Measurements from ENCODE around the gene HOXA7.

Gene HOXA7

GRCh38 chr7:27140126-27140857 lies 16.2 kb downstream of the HOXA7 start:
- TF ChIP-seq CTCF (IDR thresholded peaks at IDR 0.05) = no peak

DNA sequence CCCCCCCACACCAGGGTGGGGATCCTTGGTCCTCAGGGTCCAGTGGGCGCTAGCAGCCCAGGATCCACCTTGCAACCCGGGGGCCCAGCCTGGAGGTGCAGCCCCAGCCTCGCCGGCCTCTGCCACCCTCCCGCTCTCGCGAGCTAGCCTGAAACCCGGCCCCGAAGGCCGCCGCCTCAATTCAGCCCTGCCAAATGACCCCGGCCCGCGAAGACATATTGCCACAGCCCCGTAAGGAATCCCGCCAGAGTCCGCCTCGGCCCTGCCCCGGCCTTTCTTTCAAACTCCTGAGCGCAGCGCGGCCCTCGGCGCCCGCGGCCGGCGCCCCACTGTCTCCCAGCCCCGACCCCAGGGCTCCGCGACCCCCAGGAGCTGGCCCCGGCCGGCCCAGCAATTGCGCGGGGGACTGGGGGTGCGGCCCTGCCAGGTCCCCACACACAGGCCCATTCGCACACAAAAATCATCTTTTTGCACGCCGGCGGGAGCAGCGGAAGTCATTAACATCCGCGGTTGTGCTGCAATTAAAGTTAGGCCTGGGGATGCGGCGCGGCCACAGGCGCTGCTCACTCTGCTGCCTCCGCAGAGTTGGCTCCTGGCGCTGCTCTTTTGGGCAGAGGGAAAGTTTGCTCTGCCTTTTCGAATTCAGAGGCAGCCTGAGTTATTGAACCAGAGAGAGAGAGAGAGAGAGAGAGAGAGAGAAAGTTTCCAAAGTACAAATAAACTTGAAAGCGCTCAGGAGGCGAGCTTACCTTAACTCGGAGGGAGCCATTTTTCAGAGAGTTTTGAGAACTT lies 16.9 kb downstream of the HOXA7 start:
- TF ChIP-seq CTCF (IDR thresholded peaks at IDR 0.05) = no peak

GRCh38 chr7:27138985-27139333 lies 17.5 kb downstream of the HOXA7 start:
- TF ChIP-seq CTCF (IDR thresholded peaks at IDR 0.05) = no peak

GRCh38 chr7:27138472-27138871 lies 18.0 kb downstream of the HOXA7 start:
- no peak for TF ChIP-seq CTCF (IDR thresholded peaks at IDR 0.05)

DNA sequence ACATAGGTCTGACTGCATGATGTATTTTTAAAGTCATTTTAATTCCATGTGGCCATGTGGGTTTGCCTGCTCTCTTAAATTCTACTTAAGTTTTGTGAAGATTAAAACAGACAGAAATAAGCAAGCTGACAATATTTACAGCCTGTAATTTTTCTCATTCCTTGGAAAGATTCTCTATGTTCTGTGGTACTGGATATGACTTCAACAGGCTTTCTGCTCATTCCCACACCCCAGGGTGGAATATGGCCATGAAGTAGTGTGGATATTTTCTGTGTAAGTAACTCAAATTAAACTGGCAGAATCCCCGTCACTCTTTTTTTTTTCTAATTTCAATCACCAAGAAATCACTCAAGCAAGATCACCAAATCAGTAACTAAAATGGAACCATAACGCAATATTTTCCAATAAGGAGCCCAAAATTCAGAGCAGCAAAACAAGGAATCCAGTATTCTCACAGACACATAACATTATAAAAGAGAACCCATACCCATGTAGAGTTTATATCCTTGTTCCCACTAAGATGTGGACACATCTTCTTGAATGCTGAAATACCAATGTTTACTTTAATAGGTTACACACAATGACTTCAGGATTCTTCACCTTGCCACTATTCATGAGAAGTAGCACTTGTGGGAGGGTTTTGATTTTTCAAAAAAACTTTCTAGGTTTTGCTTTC lies 18.7 kb downstream of the HOXA7 start:
- no peak for TF ChIP-seq CTCF (IDR thresholded peaks at IDR 0.05)

- no peak for TF ChIP-seq CTCF (IDR thresholded peaks at IDR 0.05)
These were observed 22.1 kb downstream of the HOXA7 start for GRCh38 chr7:27134392-27134791.

- TF ChIP-seq CTCF (IDR thresholded peaks at IDR 0.05) = no peak
These were observed 22.9 kb downstream of the HOXA7 start for GRCh38 chr7:27133409-27134231.
